Measurements from ENCODE around the gene METTL25. TPM values are rescaled to one million over a fixed set of nuclear protein-coding genes. Genes with fewer than 3 reads are reported as not detected.

METTL25 gene
- total RNA-seq, 1 experiment from 2014 or later: 11.6 TPM

- no peak overlapping the region for H2BK15ac ChIP-seq (ENCODE audit: low read depth, low read length)
- H3K56ac ChIP-seq (ENCODE audit: insufficient read length, low read depth, low read length): no peak overlapping the region
- no peak overlapping the region for H2AK5ac ChIP-seq (ENCODE audit: insufficient read length, low read length)
- H3K4me1 ChIP-seq (ENCODE audit: insufficient read depth, low read length): no peaks in the 10 kb centered on the region
- no peaks in the 10 kb centered on the region for H3K27me3 Mint-ChIP-seq (ENCODE audit: low read depth)
- no peak for TF ChIP-seq CTCF (conservative IDR thresholded peaks at IDR 0.05)
- H3K4me2 ChIP-seq (ENCODE audit: insufficient read depth, insufficient read length, low read length): no peak overlapping the region
- H3K27ac Mint-ChIP-seq: no peak overlapping the region
- no peaks in the 10 kb centered on the region for H3K79me2 ChIP-seq (ENCODE audit: insufficient read depth, low read length)
- H3K14ac ChIP-seq (ENCODE audit: insufficient read depth, low read length): no peak overlapping the region
- H2AFZ ChIP-seq (ENCODE audit: low read length): no peak overlapping the region
- no peak overlapping the region for H2BK120ac ChIP-seq (ENCODE audit: low read depth, low read length, poor library complexity, severe bottlenecking)
- H3K9me3 ChIP-seq (ENCODE audit: control insufficient read depth, low read depth, low read length): no peaks in the 10 kb centered on the region
- no peaks in the 10 kb centered on the region for H3K4me1 Mint-ChIP-seq
- no peak overlapping the region for H4K5ac ChIP-seq (ENCODE audit: insufficient read length, low read depth, low read length)
- no peaks in the 10 kb centered on the region for H3K27me3 ChIP-seq (ENCODE audit: insufficient read depth, low read length)
- H3K4me3 Mint-ChIP-seq: no peak overlapping the region
- H3K9ac ChIP-seq (ENCODE audit: extremely low read depth, insufficient read length, low read length): no peak overlapping the region
- H2BK12ac ChIP-seq (ENCODE audit: insufficient read length, low read depth, low read length): no peak overlapping the region
- H2BK20ac ChIP-seq (ENCODE audit: low read depth, low read length, poor library complexity, severe bottlenecking): no peak overlapping the region
- no peak overlapping the region for H3K4ac ChIP-seq (ENCODE audit: low read depth, low read length)
- H2BK5ac ChIP-seq (ENCODE audit: insufficient read length, low read length): no peak overlapping the region
- no peak overlapping the region for H3K23ac ChIP-seq (ENCODE audit: insufficient read length, low read depth, low read length)
- no peak overlapping the region for H3K27ac ChIP-seq (ENCODE audit: insufficient read length, low read depth, low read length)
- no peak overlapping the region for H4K91ac ChIP-seq (ENCODE audit: insufficient read length, low read depth, low read length)
- no peaks in the 10 kb centered on the region for H3K9me3 Mint-ChIP-seq
- H4K8ac ChIP-seq (replicated peaks; ENCODE audit: insufficient read length, low read depth, low read length): no peak overlapping the region
- no peak for DNase-seq
- no peak overlapping the region for H3T11ph ChIP-seq (ENCODE audit: low read length)
- no peaks in the 10 kb centered on the region for H4K20me1 ChIP-seq (ENCODE audit: control insufficient read depth, insufficient read depth, insufficient read length)
- no CpG with 5 or more reads among the region's 2 CpGs for WGBS (ENCODE audit: extremely low coverage, insufficient read length, low lambda C conversion rate)
- no peaks in the 10 kb centered on the region for H3K23me2 ChIP-seq (ENCODE audit: insufficient read length, low read depth, low read length, poor library complexity, severe bottlenecking)
- no peak overlapping the region for H3K18ac ChIP-seq (ENCODE audit: insufficient read length, low read depth, low read length)
- H3K36me3 Mint-ChIP-seq (ENCODE audit: insufficient read depth in 1 of 3, low read depth in 3 of 3): peaks cover 0 to under 1% (median 0%) of the 10 kb centered on the region in 3 experiments; a peak in 1 of 7 replicates
- no peaks in the 10 kb centered on the region for H3K79me1 ChIP-seq (ENCODE audit: insufficient read depth, low read depth, low read length, poor library complexity, severe bottlenecking)
These were observed 90.7 kb downstream of the METTL25 start for GRCh38 chr12:82448911-82449578.
